HFF-Myc (cell line): ENCODE measurements around the gene TRPM2.

ENCODE experiments used
- DNase-seq: peaks from one replicate; pipeline ENCODE4 v3.0.0-alpha.2; 2011; ENCODE audit warnings: low read depth; ENCODE audit errors: extremely low read depth
- H3K4me3 ChIP-seq: replicated peaks from 2 replicates; pipeline ENCODE4 v1.5.1; 2011; ENCODE audit warnings: low read depth, mild to moderate bottlenecking, control low read depth, low read length
- TF ChIP-seq, protein P1 (sequence below): IDR thresholded peaks from 2 replicates; pipeline ENCODE4 v1.5.1; 2012; ENCODE audit warnings: mild to moderate bottlenecking, low read depth, low read length, control low read depth; ENCODE audit errors: missing control alignments

The TRPM2 gene

GRCh38 chr21:44467859-44468195 is 114.4 kb downstream of the TRPM2 start:
- TF ChIP-seq, protein P1, sequence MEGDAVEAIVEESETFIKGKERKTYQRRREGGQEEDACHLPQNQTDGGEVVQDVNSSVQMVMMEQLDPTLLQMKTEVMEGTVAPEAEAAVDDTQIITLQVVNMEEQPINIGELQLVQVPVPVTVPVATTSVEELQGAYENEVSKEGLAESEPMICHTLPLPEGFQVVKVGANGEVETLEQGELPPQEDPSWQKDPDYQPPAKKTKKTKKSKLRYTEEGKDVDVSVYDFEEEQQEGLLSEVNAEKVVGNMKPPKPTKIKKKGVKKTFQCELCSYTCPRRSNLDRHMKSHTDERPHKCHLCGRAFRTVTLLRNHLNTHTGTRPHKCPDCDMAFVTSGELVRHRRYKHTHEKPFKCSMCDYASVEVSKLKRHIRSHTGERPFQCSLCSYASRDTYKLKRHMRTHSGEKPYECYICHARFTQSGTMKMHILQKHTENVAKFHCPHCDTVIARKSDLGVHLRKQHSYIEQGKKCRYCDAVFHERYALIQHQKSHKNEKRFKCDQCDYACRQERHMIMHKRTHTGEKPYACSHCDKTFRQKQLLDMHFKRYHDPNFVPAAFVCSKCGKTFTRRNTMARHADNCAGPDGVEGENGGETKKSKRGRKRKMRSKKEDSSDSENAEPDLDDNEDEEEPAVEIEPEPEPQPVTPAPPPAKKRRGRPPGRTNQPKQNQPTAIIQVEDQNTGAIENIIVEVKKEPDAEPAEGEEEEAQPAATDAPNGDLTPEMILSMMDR = no peak
- H3K4me3 ChIP-seq = no peak overlapping the region
- no peak for DNase-seq

GRCh38 chr21:44471341-44471740 is 117.9 kb downstream of the TRPM2 start:
- DNase-seq = no peak
- H3K4me3 ChIP-seq = no peak overlapping the region
- TF ChIP-seq, protein P1 = no peak

GRCh38 chr21:44471996-44472395 is 118.6 kb downstream of the TRPM2 start:
- DNase-seq = no peak
- TF ChIP-seq, protein P1 = no peak
- no peak overlapping the region for H3K4me3 ChIP-seq

DNA sequence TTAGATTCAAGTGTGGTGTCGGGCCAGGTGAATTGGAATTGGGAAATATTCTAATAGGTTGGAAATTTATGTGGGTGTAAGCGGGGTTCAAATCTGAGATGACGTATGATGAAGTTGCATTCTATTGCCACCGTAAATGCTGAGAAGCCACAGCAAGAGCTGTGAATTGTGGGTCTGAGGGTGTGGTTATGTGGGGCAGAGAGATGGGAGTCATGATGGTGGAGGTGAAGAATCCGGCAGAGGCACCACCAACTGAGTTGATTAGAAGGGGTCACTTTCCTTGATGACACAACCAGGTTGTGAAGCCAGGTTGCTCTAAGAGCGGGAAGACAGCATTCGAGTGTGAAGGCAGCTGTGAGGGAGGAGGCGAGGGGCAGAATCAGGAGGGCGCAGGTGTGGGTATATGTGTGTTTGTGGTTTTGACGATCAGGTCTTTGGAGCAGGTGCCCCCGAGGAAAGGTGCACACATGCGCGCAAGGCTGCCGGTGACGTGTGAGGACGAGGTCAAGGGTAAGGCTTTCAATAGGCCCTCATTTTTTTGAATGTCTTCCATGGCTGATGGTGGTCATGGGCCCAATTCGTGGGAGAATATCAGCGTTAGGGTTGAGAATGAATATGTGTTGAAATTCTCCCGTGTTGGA is 120.6 kb downstream of the TRPM2 start:
- no peak overlapping the region for H3K4me3 ChIP-seq
- TF ChIP-seq, protein P1 = no peak
- DNase-seq = no peak

- TF ChIP-seq, protein P1 = no peak
- no peak for DNase-seq
- no peak overlapping the region for H3K4me3 ChIP-seq
Measured at GRCh38 chr21:44475266-44475845, 121.9 kb downstream of the TRPM2 start.

- TF ChIP-seq, protein P1 = no peak
- no peak for DNase-seq
- no peak overlapping the region for H3K4me3 ChIP-seq
Measured at GRCh38 chr21:44477131-44477530, 123.7 kb downstream of the TRPM2 start.

- H3K4me3 ChIP-seq = no peak overlapping the region
- TF ChIP-seq, protein P1 = no peak
- no peak for DNase-seq
Measured at GRCh38 chr21:44477712-44478111, 124.3 kb downstream of the TRPM2 start.
